CD8-positive, alpha-beta memory T cell (primary cell): Measurements from ENCODE around the gene ZNRF1. TPM values are rescaled to one million over a fixed set of nuclear protein-coding genes. Genes with fewer than 3 reads are reported as not detected.

Experiments
- CTCF ChIA-PET: fragments of 350-600 bp; sonication (Branson Sonifier 250); formaldehyde crosslinking; loops from one replicate; lab custom pipeline; 2021; ENCODE audit warnings: antibody characterized with exemption; lab: Charles Lee
- POLR2A ChIA-PET: fragments of 350-600 bp; sonication (Branson Sonifier 250); formaldehyde crosslinking; loops from one replicate; lab custom pipeline; 2021; ENCODE audit warnings: antibody characterized with exemption; lab: Charles Lee
- DNase-seq, 5 donors: peaks; one replicate each; pipeline versions ENCODE4 v3.0.0 to v3.0.0-alpha.2; 2020 to 2022; ENCODE audit warnings: mixed read lengths in 1 of 5
- H3K27ac ChIP-seq: one replicate; pipeline ENCODE4 v1.7.0; 2013; ENCODE audit warnings: low read depth, mild to moderate bottlenecking, low read length, moderate library complexity
- H3K27me3 ChIP-seq: 2 replicates; pipeline ENCODE4 v1.7.0; 2013; ENCODE audit warnings: low read length, mild to moderate bottlenecking; ENCODE audit not compliant: insufficient read depth, poor library complexity, severe bottlenecking
- H3K36me3 ChIP-seq: 2 replicates; pipeline ENCODE4 v1.7.0; 2013; ENCODE audit warnings: mild to moderate bottlenecking, low read length, moderate library complexity; ENCODE audit not compliant: insufficient read depth
- H3K4me1 ChIP-seq: 2 replicates; pipeline ENCODE4 v1.7.0; 2013; ENCODE audit warnings: mild to moderate bottlenecking, low read length, moderate library complexity; ENCODE audit not compliant: insufficient read depth
- H3K4me3 ChIP-seq: 2 replicates; pipeline ENCODE4 v1.7.0; 2013; ENCODE audit warnings: mild to moderate bottlenecking, low read length
- H3K9me3 ChIP-seq: 2 replicates; pipeline ENCODE4 v1.7.0; 2013; ENCODE audit warnings: mild to moderate bottlenecking, low read length
- H3K27ac Mint-ChIP-seq, 8 donors: one replicate each; pipeline ENCODE4 v1.8.0; 2020 to 2021; ENCODE audit warnings: mixed read lengths in 8 of 8, mild to moderate bottlenecking in 6 of 8, inconsistent platforms in 3 of 8, moderate library complexity in 3 of 8
- H3K27me3 Mint-ChIP-seq, 2 donors: one replicate each; pipeline ENCODE4 v1.8.0; 2020 to 2021; ENCODE audit warnings: mixed read lengths in 2 of 2, mild to moderate bottlenecking in 1 of 2, moderate library complexity in 1 of 2
- H3K36me3 Mint-ChIP-seq, 3 donors: one replicate each; pipeline ENCODE4 v1.8.0; 2020 to 2021; ENCODE audit warnings: mixed read lengths in 3 of 3, inconsistent platforms in 1 of 3, mild to moderate bottlenecking in 1 of 3
- H3K4me1 Mint-ChIP-seq, 3 donors: one replicate each; pipeline ENCODE4 v1.8.0; 2020 to 2021; ENCODE audit warnings: mixed read lengths in 3 of 3, inconsistent platforms in 1 of 3, mild to moderate bottlenecking in 1 of 3
- H3K4me3 Mint-ChIP-seq, 7 donors: one replicate each; pipeline ENCODE4 v1.8.0; 2020 to 2021; ENCODE audit warnings: mixed read lengths in 7 of 7, mild to moderate bottlenecking in 6 of 7, moderate library complexity in 4 of 7, inconsistent platforms in 2 of 7
- H3K9me3 Mint-ChIP-seq, 5 donors: one replicate each; pipeline ENCODE4 v1.8.0; 2020 to 2022; ENCODE audit warnings: mixed read lengths in 5 of 5, mild to moderate bottlenecking in 3 of 5, moderate library complexity in 2 of 5, inconsistent platforms in 1 of 5
- polyA plus RNA-seq: library from polyadenylated mRNA; unstranded; fragments of 300-500 nt; fragmentation: Illumina TruSeq; gene quantifications from one replicate; pipeline ENCODE4 v1.2.3, GENCODE V29; 2021
- total RNA-seq, 2 experiments: library from RNA; stranded (reverse); gene quantifications; one replicate each; pipeline ENCODE4 v1.2.3, GENCODE V29; 2021

ZNRF1 gene
- total and polyA plus RNA-seq, 3 experiments from 2014 or later, result 2.2 to 14.1 (median 10.8) TPM

DNA sequence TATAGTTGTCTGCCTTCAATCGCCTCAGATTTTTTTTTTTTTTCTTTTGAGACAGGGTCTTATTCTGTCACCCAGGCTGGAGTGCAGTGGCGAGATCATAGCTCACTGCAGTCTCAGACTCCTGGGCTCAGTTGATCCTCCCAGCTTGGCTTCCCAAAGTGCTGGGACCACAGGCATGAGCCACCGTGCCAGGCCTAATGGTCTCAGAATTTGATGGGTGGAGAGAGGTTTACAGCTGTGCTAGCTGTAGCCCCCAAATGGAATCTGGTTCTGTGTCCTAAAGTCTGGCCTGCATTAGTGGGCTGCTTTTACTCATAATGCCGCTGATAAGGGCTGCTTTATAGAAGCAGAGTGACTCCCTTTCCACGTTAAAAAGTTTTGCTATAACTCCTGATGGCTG lies 5.1 kb downstream of the ZNRF1 start:
- Mint-ChIP-seq H3K9me3 (no peaks in the 10 kb centered on the region), H3K4me1 (peaks cover 9 to 13% (median 11%) of the 10 kb centered on the region in 3 donors), H3K36me3 (peaks cover 0 to 2% (median 2%) of the 10 kb centered on the region in 3 donors), H3K27me3 (peaks cover 3 to 4% of the 10 kb centered on the region in 2 donors), H3K4me3 (peak overlapping the region in 1 of 7 donors; percentile 18), H3K27ac (peak overlapping the region in 1 of 8 donors; percentile 72)
- no peak overlapping the region for H3K27ac ChIP-seq
- H3K27me3 ChIP-seq, result no peaks in the 10 kb centered on the region
- no peaks in the 10 kb centered on the region for H3K36me3 ChIP-seq
- DNase-seq, result no peak
- peaks cover 9% of the 10 kb centered on the region for H3K4me1 ChIP-seq
- ChIA-PET CTCF (interaction anchor here (0.9 kb wide), 1 partner anchor 14 kb away, joined by 3 read pairs; no protein-coding TSS in a partner anchor), POLR2A (no interaction called here)
- H3K4me3 ChIP-seq, result no peak overlapping the region
- no peaks in the 10 kb centered on the region for H3K9me3 ChIP-seq

DNA sequence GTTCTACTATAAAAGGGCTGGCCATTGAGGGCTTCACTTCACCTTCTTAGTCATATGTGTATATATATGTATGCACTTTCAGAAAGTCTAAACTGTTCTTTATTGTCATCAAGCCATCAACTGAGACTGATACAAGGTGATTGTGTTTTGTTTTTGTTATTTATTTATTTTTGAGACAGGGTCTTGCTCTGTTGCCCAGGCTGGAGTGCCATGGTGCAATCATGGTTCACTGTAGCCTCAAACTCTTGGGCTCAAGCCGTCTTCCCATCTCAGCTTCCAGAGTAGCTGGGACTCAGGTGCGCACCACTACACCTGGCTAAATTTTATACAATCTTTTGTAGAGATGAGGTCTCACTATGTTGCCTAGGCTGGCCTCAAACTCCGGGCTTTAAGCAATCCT lies 5.6 kb downstream of the ZNRF1 start:
- H3K36me3 ChIP-seq, result no peaks in the 10 kb centered on the region
- ChIA-PET POLR2A (no interaction called here), CTCF (interaction anchor here (0.9 kb wide), 1 partner anchor 13 kb away, joined by 3 read pairs; no protein-coding TSS in a partner anchor)
- peaks cover 9% of the 10 kb centered on the region for H3K4me1 ChIP-seq
- no peaks in the 10 kb centered on the region for H3K9me3 Mint-ChIP-seq
- peak overlapping the region in 1 of 7 donors; percentile 18 for H3K4me3 Mint-ChIP-seq
- peaks cover 9 to 13% (median 11%) of the 10 kb centered on the region in 3 donors for H3K4me1 Mint-ChIP-seq
- H3K27me3 ChIP-seq, result no peaks in the 10 kb centered on the region
- H3K27me3 Mint-ChIP-seq, result peaks cover 3 to 4% of the 10 kb centered on the region in 2 donors
- no peaks in the 10 kb centered on the region for H3K9me3 ChIP-seq
- no peak overlapping the region for H3K4me3 ChIP-seq
- H3K27ac ChIP-seq, result no peak overlapping the region
- no peak for DNase-seq
- peak overlapping the region in 1 of 8 donors; percentile 72 for H3K27ac Mint-ChIP-seq
- H3K36me3 Mint-ChIP-seq, result peaks cover 0 to 2% (median 2%) of the 10 kb centered on the region in 3 donors

DNA sequence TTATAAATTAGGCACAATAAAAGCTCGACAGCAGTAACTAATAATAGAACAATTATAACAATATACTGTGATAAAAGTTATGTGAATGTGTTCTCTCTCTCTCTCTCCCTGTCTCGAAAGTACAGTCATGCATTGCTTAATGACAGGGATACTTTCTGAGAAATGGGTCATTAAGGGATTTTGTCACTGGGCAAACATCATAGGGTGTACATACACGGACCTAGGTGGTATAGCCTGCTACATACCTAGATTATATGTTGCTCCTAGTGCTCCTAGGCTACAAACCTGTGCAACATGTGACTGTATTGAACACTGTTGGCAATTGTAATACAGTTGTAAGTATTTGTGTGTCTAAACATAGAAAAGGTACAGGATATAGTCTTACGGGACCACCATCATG lies 6.9 kb downstream of the ZNRF1 start:
- ChIA-PET CTCF (interaction anchor here (3.5 kb wide), 1 partner anchor 106 kb away, joined by 18 read pairs; no protein-coding TSS in a partner anchor), POLR2A (no interaction called here)
- Mint-ChIP-seq H3K9me3 (no peaks in the 10 kb centered on the region), H3K4me3 (no peak overlapping the region), H3K27me3 (no peaks in the 10 kb centered on the region), H3K4me1 (peaks cover 3 to 5% (median 3%) of the 10 kb centered on the region in 3 donors), H3K36me3 (peaks cover 0 to 2% (median 0%) of the 10 kb centered on the region in 3 donors), H3K27ac (no peak overlapping the region)
- DNase-seq, result no peak
- no peak overlapping the region for H3K4me3 ChIP-seq
- peaks cover under 1% of the 10 kb centered on the region for H3K4me1 ChIP-seq
- no peak overlapping the region for H3K27ac ChIP-seq
- no peaks in the 10 kb centered on the region for H3K27me3 ChIP-seq
- no peaks in the 10 kb centered on the region for H3K36me3 ChIP-seq
- no peaks in the 10 kb centered on the region for H3K9me3 ChIP-seq

DNA sequence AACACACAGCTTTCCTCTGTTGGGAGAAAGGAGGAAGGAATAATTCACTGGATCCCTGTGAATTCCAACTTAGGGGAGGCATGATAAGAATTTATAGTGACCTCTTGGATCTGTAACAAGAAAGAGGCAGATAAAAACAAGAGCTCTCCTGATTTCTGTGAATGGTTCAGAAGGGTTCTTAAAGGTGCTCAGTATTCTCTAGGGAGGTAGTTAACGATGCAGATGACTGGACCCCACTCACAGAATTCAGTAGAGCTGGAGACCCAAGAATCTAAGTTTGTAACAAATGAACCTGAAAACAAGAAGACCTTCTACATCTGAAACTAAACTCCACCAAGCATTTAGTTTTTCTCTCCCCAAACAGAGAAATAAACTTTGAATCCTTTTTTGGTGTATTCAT lies 8.6 kb downstream of the ZNRF1 start:
- peaks cover 6% of the 10 kb centered on the region for H3K4me1 ChIP-seq
- peaks cover 8 to 11% (median 10%) of the 10 kb centered on the region in 3 donors for H3K4me1 Mint-ChIP-seq
- ChIA-PET POLR2A (no interaction called here), CTCF (interaction anchor here (1.8 to 3.5 kb wide), 2 partner anchors 10 to 104 kb away, joined by 6 to 18 read pairs; no protein-coding TSS in a partner anchor)
- no peaks in the 10 kb centered on the region for H3K36me3 ChIP-seq
- H3K27me3 ChIP-seq, result no peaks in the 10 kb centered on the region
- H3K36me3 Mint-ChIP-seq, result peaks cover 0 to 2% (median 0%) of the 10 kb centered on the region in 3 donors
- H3K27me3 Mint-ChIP-seq, result no peaks in the 10 kb centered on the region
- no peaks in the 10 kb centered on the region for H3K9me3 ChIP-seq
- no peak overlapping the region for H3K27ac Mint-ChIP-seq
- no peak for DNase-seq
- H3K27ac ChIP-seq, result no peak overlapping the region
- H3K9me3 Mint-ChIP-seq, result no peaks in the 10 kb centered on the region
- no peak overlapping the region for H3K4me3 Mint-ChIP-seq
- no peak overlapping the region for H3K4me3 ChIP-seq

DNA sequence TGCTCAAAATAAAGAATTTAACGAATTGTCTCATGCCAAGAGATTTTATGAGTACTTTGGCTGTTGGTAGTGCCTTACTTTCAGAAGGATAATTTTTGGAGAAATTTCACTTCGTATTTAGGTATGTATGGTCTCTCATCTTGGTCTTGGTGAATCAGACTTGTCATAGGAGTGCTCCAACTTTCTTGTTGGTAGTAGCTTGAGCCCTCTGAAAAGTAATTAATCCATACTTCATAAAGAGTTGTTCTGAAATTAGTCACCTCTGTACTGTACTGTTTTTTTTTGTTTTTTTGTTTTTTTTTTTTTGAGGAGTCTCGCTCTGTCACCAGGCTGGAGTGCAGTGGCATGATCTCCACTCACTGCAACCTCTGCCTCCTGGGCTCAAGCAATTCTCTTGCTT lies 11.6 kb downstream of the ZNRF1 start:
- no peak overlapping the region for H3K4me3 ChIP-seq
- H3K9me3 ChIP-seq, result no peaks in the 10 kb centered on the region
- POLR2A ChIA-PET, result no interaction called here
- DNase-seq, result no peak
- no peaks in the 10 kb centered on the region for H3K27me3 ChIP-seq
- no peak overlapping the region for H3K27ac Mint-ChIP-seq
- H3K9me3 Mint-ChIP-seq, result no peaks in the 10 kb centered on the region
- no peaks in the 10 kb centered on the region for H3K27me3 Mint-ChIP-seq
- H3K36me3 Mint-ChIP-seq, result no peaks in the 10 kb centered on the region
- H3K27ac ChIP-seq, result no peak overlapping the region
- peaks cover 12 to 22% (median 20%) of the 10 kb centered on the region in 3 donors for H3K4me1 Mint-ChIP-seq
- H3K4me1 ChIP-seq, result peaks cover 11% of the 10 kb centered on the region
- no peaks in the 10 kb centered on the region for H3K36me3 ChIP-seq
- H3K4me3 Mint-ChIP-seq, result no peak overlapping the region
- CTCF ChIA-PET, result interaction anchor here (1.7 to 2.9 kb wide), 3 partner anchors 8 to 101 kb away, joined by 4 to 11 read pairs (median 11); partner anchors contain the start of gene ZNRF1

DNA sequence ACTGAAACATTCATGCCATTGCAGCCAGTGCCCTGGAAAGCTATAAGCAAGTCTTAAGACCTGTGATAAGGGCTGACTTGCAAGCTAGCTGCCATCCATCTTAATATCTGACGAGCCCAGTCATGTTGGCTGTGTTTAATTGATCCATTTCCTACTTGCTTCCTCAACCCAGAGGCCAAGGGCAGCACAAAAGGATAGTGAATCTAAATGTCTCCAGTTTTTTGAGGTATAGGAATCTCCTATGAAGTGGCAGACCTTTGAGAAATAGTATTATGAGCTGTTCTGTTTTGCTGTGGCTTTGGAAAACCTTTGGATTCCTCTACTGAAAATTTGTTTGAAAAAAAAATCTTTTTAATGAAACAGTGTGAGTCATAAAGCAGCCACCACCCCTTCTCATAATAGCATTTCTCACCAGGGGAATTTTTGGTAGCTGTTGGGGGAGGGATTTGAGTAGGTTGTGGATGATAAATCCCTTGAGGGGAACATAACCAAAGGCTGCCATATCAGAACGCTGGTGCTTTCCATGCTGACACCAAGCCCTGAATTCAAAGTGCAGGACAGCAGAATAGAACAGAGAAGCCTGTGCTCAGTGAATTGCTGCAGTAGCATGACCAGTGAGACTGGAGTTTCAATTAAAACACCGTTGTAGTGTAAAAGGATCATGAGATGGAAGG lies 12.9 kb downstream of the ZNRF1 start:
- Mint-ChIP-seq H3K36me3 (no peaks in the 10 kb centered on the region), H3K27ac (peak overlapping the region in 6 of 8 donors; percentile 0 to 92 (median 34)), H3K9me3 (no peaks in the 10 kb centered on the region), H3K4me3 (peak overlapping the region in 3 of 7 donors; percentile 6 to 66 (median 64)), H3K27me3 (no peaks in the 10 kb centered on the region), H3K4me1 (peaks cover 12 to 22% (median 20%) of the 10 kb centered on the region in 3 donors)
- no peak for DNase-seq
- Histone ChIP-seq H3K4me1 (peaks cover 11% of the 10 kb centered on the region), H3K27me3 (no peaks in the 10 kb centered on the region), H3K4me3 (no peak overlapping the region), H3K36me3 (no peaks in the 10 kb centered on the region), H3K27ac (peak overlapping the region; percentile 27), H3K9me3 (no peaks in the 10 kb centered on the region)
- ChIA-PET CTCF (interaction anchor here (1.7 to 2.9 kb wide), 3 partner anchors 9 to 100 kb away, joined by 4 to 11 read pairs (median 11); partner anchors contain the start of gene ZNRF1), POLR2A (no interaction called here)

DNA sequence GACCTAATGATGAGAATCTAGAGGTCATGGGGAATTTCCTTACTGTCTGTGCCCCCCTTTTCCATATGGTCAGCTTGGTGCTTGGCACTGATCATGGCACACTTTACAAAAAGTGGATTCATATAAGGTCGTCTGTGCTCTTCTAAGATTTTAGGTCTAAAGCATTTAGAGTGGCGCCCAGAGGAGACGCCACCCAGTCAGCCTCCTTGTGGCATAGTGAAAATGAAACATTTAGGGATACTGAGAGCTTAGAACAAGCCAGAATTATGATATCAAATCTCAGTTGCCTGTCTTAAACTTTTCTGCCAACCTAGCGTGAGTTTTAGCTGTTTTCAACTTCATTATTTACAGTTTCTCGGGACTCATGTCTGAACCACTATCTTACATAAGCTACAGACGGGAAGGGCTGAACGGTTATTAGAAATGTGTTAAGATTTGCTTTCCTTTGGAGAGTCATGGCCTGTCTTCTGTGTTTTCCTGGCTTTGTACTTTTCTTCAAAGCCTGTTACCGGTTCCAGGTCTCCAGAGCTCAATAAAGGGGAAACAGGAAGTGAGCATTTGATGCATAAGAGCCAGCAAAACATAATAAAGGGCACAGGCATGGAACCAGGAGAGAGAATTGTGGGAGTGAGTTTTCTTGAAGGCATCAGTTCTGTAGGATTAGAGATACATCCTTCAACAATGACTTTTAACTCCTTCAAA lies 13.7 kb downstream of the ZNRF1 start:
- Histone ChIP-seq H3K27me3 (no peaks in the 10 kb centered on the region), H3K36me3 (no peaks in the 10 kb centered on the region), H3K4me3 (no peak overlapping the region), H3K27ac (peak overlapping the region; percentile 27), H3K9me3 (no peaks in the 10 kb centered on the region), H3K4me1 (peaks cover 11% of the 10 kb centered on the region)
- no peaks in the 10 kb centered on the region for H3K9me3 Mint-ChIP-seq
- no peaks in the 10 kb centered on the region for H3K27me3 Mint-ChIP-seq
- H3K27ac Mint-ChIP-seq, result peak overlapping the region; percentile 3 to 93 (median 82)
- H3K4me3 Mint-ChIP-seq, result peak overlapping the region in 6 of 7 donors; percentile 37 to 88 (median 65)
- no peaks in the 10 kb centered on the region for H3K36me3 Mint-ChIP-seq
- ChIA-PET POLR2A (no interaction called here), CTCF (interaction anchor here (1.7 to 2.9 kb wide), 3 partner anchors 10 to 99 kb away, joined by 4 to 11 read pairs (median 11); partner anchors contain the start of gene ZNRF1)
- DNase-seq, result no peak
- H3K4me1 Mint-ChIP-seq, result peaks cover 12 to 22% (median 20%) of the 10 kb centered on the region in 3 donors
